ENCODE data around the gene NEK2. TPM values are rescaled to one million over a fixed set of nuclear protein-coding genes. Genes with fewer than 3 reads are reported as not detected.
"Not testable (repeated sequence)": the region's sequence is repeated elsewhere in the genome, so short reads cannot be mapped to it uniquely, and the experiment has no call there.

The NEK2 gene
- total RNA-seq, 1 experiment from 2014 or later, result 88.5 TPM

- peak; percentile 70 for DNase-seq (ENCODE audit: low spot score)
Measured at GRCh38 chr1:211695135-211695816, 19.9 kb upstream of the NEK2 start.

- not testable (repeated sequence) for DNase-seq (ENCODE audit: low spot score)
Measured at GRCh38 chr1:211693911-211694310, 18.5 kb upstream of the NEK2 start.

- DNase-seq (ENCODE audit: low spot score), result no peak
Measured at GRCh38 chr1:211688421-211688820, 13.0 kb upstream of the NEK2 start.

- DNase-seq (ENCODE audit: low spot score), result no peak
Measured at GRCh38 chr1:211687462-211688215, 12.2 kb upstream of the NEK2 start.

GRCh38 chr1:211685823-211686222 is 10.4 kb upstream of the NEK2 start:
- no peak for DNase-seq (ENCODE audit: low spot score)

- no peak for DNase-seq (ENCODE audit: low spot score)
Measured at GRCh38 chr1:211684791-211685190, 9.4 kb upstream of the NEK2 start.

GRCh38 chr1:211684331-211684730 is 8.9 kb upstream of the NEK2 start:
- no peak for DNase-seq (ENCODE audit: low spot score)

- no peak for DNase-seq (ENCODE audit: low spot score)
Measured at GRCh38 chr1:211683396-211684297, 8.2 kb upstream of the NEK2 start.

GRCh38 chr1:211682186-211682585 is 6.8 kb upstream of the NEK2 start:
- DNase-seq (ENCODE audit: low spot score), result not testable (repeated sequence)

GRCh38 chr1:211680752-211681327 is 5.4 kb upstream of the NEK2 start:
- DNase-seq (ENCODE audit: low spot score), result peak; percentile 91

GRCh38 chr1:211677659-211678058 is 2.2 kb upstream of the NEK2 start:
- DNase-seq (ENCODE audit: low spot score), result no peak

- no peak for DNase-seq (ENCODE audit: low spot score)
Measured at GRCh38 chr1:211676761-211677160, 1.3 kb upstream of the NEK2 start.

GRCh38 chr1:211676106-211676583 is 724 bp upstream of the NEK2 start:
- DNase-seq (ENCODE audit: low spot score), result no peak

GRCh38 chr1:211667065-211667617 is 8.3 kb downstream of the NEK2 start:
- DNase-seq (ENCODE audit: low spot score), result no peak

GRCh38 chr1:211660718-211661222 is 14.7 kb downstream of the NEK2 start:
- DNase-seq (ENCODE audit: low spot score), result no peak

GRCh38 chr1:211656728-211657127 is 18.7 kb downstream of the NEK2 start:
- DNase-seq (ENCODE audit: low spot score), result no peak

GRCh38 chr1:211654838-211655787 is 20.3 kb downstream of the NEK2 start:
- DNase-seq (ENCODE audit: low spot score), result peak; percentile 90

GRCh38 chr1:211653959-211654496 is 21.4 kb downstream of the NEK2 start:
- peak; percentile 66 for DNase-seq (ENCODE audit: low spot score)

- DNase-seq (ENCODE audit: low spot score), result peak; percentile 39
Measured at GRCh38 chr1:211653293-211653692, 22.1 kb downstream of the NEK2 start.

- DNase-seq (ENCODE audit: low spot score), result no peak
Measured at GRCh38 chr1:211652371-211652770, 23.1 kb downstream of the NEK2 start.

All from A172 (cell line).